ENCODE results near the gene SEC14L2. TPM values are rescaled to one million over a fixed set of nuclear protein-coding genes. Genes with fewer than 3 reads are reported as not detected.

The SEC14L2 gene
- 15.8 and 17.7 TPM in 2 replicates for polyA plus RNA-seq (2011; rRNA removed)
- 21.5 and 33.0 TPM in 2 replicates for polyA minus RNA-seq (2011; rRNA and poly(A)+ RNA removed)

- TF ChIP-seq CTCF (IDR thresholded peaks at IDR 0.05; ENCODE audit: low read depth, low read length), result no peak
- H3K9me3 ChIP-seq (ENCODE audit: control insufficient read depth, insufficient read depth, low read length), result no peaks in the 10 kb centered on the region; the same call in 1 of the 2 replicates
- no peaks in the 10 kb centered on the region for H3K27me3 ChIP-seq (ENCODE audit: control insufficient read depth, insufficient read depth, low read length)
- ChIA-PET POLR2A (interaction anchor here (0.5 to 2.8 kb wide), 5 partner anchors 10 to 190 kb away, joined by 3 to 18 read pairs (median 4); partner anchors contain the start of genes RNF215 and TBC1D10A), CTCF (interaction anchor here (0.6 to 3.5 kb wide), 6 partner anchors 10 to 289 kb away, joined by 3 to 20 read pairs (median 4); partner anchors contain the start of gene RNF215)
- peak within 1 kb of the TSS; percentile 82 for H3K4me3 ChIP-seq (ENCODE audit: low read depth, low read length)
- DNase-seq (ENCODE audit: low read depth, low spot score), result no peak
- peak within 1 kb of the TSS; percentile 11 for H3K27ac ChIP-seq (ENCODE audit: low read depth, low read length)
These were observed at the start of gene SEC14L2 for GRCh38 chr22:30396871-30397655. TSS of gene SEC14L2 (plus strand) at chr22:30397018. CDS start at chr22:30397117, 99 bp downstream.

- ChIA-PET CTCF (no interaction called here), POLR2A (no interaction called here)
- Histone ChIP-seq H3K27ac (ENCODE audit: low read depth, low read length) (no peak overlapping the region), H3K27me3 (ENCODE audit: control insufficient read depth, insufficient read depth, low read length) (no peaks in the 10 kb centered on the region), H3K4me3 (ENCODE audit: low read depth, low read length) (no peak overlapping the region), H3K9me3 (ENCODE audit: control insufficient read depth, insufficient read depth, low read length) (no peaks in the 10 kb centered on the region)
- no peak for DNase-seq (ENCODE audit: low read depth, low spot score)
- TF ChIP-seq CTCF (IDR thresholded peaks at IDR 0.05; ENCODE audit: low read depth, low read length), result no peak
These were observed 49.4 kb upstream of the SEC14L2 start for GRCh38 chr22:30347255-30347892.

DNA sequence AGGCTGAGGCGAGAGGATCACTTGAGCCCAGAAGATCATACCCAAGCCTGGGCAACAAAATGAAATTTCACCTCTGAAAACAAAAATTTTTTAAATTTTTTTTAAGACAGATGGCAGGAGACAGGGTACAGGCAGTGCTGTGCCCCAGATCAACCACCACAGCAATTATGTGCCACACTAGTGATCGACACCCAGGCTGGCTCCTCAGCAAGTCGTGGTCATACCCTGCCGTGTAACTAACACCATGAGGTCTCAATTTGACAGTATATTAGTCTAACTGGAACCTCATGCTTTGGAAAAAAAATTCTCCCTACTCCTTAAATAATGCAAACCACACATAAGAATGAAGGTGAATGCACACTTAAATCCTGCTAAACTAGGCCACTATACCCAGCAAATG, 48.4 kb upstream of the SEC14L2 start:
- Histone ChIP-seq H3K27me3 (ENCODE audit: control insufficient read depth, insufficient read depth, low read length) (no peaks in the 10 kb centered on the region), H3K27ac (ENCODE audit: low read depth, low read length) (peak overlapping the region; percentile 52), H3K9me3 (ENCODE audit: control insufficient read depth, insufficient read depth, low read length) (no peaks in the 10 kb centered on the region), H3K4me3 (ENCODE audit: low read depth, low read length) (no peak overlapping the region)
- CTCF ChIA-PET, result interaction anchor here (1.0 kb wide), 1 partner anchor 60 kb away, joined by 3 read pairs; no protein-coding TSS in a partner anchor
- TF ChIP-seq CTCF (IDR thresholded peaks at IDR 0.05; ENCODE audit: low read depth, low read length), result no peak
- POLR2A ChIA-PET, result no interaction called here
- no peak for DNase-seq (ENCODE audit: low read depth, low spot score)

DNA sequence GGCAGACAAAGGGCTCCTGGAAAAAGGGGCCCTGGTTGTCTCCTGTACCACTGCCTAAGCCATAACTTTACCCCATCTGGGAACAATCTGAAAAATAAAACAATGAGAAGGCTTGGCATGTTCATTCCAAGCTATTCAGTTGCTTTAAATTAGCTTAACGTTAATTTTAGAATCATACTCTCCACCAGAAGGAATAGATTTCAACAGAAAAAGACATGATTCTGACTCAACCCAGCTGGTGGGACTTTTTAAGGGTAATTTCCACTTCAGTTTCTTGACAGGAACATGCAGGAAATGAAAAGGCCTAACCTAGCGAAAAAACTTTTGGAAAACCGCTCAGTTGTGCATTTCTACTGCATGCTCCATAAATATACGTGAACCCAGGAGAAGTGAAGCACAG, 48.0 kb upstream of the SEC14L2 start:
- CTCF ChIA-PET, result interaction anchor here (1.0 to 1.1 kb wide), 2 partner anchors 39 to 61 kb away, joined by 3 read pairs; no protein-coding TSS in a partner anchor

More for the DNA sequence above, 48.0 kb upstream of the SEC14L2 start:
- POLR2A ChIA-PET, result no interaction called here
- no peak for TF ChIP-seq CTCF (IDR thresholded peaks at IDR 0.05; ENCODE audit: low read depth, low read length)
- no peaks in the 10 kb centered on the region for H3K27me3 ChIP-seq (ENCODE audit: control insufficient read depth, insufficient read depth, low read length)
- peak overlapping the region; percentile 52 for H3K27ac ChIP-seq (ENCODE audit: low read depth, low read length)
- no peak overlapping the region for H3K4me3 ChIP-seq (ENCODE audit: low read depth, low read length)
- no peaks in the 10 kb centered on the region for H3K9me3 ChIP-seq (ENCODE audit: control insufficient read depth, insufficient read depth, low read length)
- DNase-seq (ENCODE audit: low read depth, low spot score), result no peak

All from AG04450 (cell line).